Measurements from ENCODE around the gene TMEM127.

DNA sequence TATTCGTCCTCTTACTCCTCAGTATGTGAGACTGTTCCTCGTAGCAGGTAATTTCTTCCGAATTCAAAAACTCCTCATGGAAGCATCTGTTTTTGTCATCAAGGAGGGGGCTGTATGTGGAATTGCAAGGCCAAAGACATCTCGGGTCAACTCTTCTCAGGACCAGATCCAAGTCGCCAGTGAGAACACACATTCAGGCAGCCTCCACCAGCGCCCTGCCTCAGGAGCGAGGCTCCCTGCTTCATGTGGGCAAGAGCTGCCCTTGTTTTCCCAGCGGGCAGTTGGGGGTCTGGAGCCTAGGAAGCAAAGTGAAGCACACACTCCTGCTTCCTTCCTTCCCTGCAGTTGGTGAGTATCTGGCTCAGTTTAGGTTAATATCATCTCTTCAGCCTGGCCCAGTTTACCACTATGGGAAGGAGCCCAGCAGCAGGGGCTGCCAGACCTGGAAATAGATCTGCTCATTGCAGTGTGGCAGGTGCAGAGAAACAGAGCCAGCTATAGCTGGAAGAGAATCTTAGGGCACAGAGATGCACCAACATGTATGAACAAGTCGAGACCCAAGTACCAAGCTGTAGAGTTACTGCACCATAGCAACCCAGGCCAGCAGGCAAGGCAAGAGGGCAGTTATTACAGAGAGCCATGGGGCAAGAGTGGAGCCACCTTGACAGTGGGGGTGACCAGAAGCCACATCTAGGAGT is 25.3 kb downstream of the TMEM127 start:
- TF ChIP-seq CHD2 (IDR thresholded peaks at IDR 0.05; ENCODE audit: low read length, partially characterized antibody) (no peak), JUNB (IDR thresholded peaks at IDR 0.05) (no peak), TFCP2L1 (CRISPR knock-in tag; IDR thresholded peaks at IDR 0.05) (no peak), TP53 (CRISPR knock-in tag; IDR thresholded peaks at IDR 0.05) (no peak), MYC (IDR thresholded peaks at IDR 0.05; ENCODE audit: borderline replicate concordance, low read length) (no peak), ESRRA (IDR thresholded peaks at IDR 0.05; ENCODE audit: borderline replicate concordance, low read length) (no peak), MAZ (IDR thresholded peaks at IDR 0.05; ENCODE audit: borderline replicate concordance, low read depth, low read length) (no peak), POLR2A (IDR thresholded peaks at IDR 0.05; ENCODE audit: low read length) (no peak)
- TF ChIP-seq, protein P1, sequence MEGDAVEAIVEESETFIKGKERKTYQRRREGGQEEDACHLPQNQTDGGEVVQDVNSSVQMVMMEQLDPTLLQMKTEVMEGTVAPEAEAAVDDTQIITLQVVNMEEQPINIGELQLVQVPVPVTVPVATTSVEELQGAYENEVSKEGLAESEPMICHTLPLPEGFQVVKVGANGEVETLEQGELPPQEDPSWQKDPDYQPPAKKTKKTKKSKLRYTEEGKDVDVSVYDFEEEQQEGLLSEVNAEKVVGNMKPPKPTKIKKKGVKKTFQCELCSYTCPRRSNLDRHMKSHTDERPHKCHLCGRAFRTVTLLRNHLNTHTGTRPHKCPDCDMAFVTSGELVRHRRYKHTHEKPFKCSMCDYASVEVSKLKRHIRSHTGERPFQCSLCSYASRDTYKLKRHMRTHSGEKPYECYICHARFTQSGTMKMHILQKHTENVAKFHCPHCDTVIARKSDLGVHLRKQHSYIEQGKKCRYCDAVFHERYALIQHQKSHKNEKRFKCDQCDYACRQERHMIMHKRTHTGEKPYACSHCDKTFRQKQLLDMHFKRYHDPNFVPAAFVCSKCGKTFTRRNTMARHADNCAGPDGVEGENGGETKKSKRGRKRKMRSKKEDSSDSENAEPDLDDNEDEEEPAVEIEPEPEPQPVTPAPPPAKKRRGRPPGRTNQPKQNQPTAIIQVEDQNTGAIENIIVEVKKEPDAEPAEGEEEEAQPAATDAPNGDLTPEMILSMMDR (IDR thresholded peaks at IDR 0.05), result no peak
- TF ChIP-seq, protein P2, sequence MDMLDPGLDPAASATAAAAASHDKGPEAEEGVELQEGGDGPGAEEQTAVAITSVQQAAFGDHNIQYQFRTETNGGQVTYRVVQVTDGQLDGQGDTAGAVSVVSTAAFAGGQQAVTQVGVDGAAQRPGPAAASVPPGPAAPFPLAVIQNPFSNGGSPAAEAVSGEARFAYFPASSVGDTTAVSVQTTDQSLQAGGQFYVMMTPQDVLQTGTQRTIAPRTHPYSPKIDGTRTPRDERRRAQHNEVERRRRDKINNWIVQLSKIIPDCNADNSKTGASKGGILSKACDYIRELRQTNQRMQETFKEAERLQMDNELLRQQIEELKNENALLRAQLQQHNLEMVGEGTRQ (IDR thresholded peaks at IDR 0.05), result no peak
- TF ChIP-seq, protein P3, sequence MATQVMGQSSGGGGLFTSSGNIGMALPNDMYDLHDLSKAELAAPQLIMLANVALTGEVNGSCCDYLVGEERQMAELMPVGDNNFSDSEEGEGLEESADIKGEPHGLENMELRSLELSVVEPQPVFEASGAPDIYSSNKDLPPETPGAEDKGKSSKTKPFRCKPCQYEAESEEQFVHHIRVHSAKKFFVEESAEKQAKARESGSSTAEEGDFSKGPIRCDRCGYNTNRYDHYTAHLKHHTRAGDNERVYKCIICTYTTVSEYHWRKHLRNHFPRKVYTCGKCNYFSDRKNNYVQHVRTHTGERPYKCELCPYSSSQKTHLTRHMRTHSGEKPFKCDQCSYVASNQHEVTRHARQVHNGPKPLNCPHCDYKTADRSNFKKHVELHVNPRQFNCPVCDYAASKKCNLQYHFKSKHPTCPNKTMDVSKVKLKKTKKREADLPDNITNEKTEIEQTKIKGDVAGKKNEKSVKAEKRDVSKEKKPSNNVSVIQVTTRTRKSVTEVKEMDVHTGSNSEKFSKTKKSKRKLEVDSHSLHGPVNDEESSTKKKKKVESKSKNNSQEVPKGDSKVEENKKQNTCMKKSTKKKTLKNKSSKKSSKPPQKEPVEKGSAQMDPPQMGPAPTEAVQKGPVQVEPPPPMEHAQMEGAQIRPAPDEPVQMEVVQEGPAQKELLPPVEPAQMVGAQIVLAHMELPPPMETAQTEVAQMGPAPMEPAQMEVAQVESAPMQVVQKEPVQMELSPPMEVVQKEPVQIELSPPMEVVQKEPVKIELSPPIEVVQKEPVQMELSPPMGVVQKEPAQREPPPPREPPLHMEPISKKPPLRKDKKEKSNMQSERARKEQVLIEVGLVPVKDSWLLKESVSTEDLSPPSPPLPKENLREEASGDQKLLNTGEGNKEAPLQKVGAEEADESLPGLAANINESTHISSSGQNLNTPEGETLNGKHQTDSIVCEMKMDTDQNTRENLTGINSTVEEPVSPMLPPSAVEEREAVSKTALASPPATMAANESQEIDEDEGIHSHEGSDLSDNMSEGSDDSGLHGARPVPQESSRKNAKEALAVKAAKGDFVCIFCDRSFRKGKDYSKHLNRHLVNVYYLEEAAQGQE (IDR thresholded peaks at IDR 0.05), result no peak

All from A549 (cell line).